ENCODE measurements around the gene PHLDB2.
"Not testable (repeated sequence)": the region's sequence is repeated elsewhere in the genome, so short reads cannot be mapped to it uniquely, and the experiment has no call there.

Gene PHLDB2

DNA sequence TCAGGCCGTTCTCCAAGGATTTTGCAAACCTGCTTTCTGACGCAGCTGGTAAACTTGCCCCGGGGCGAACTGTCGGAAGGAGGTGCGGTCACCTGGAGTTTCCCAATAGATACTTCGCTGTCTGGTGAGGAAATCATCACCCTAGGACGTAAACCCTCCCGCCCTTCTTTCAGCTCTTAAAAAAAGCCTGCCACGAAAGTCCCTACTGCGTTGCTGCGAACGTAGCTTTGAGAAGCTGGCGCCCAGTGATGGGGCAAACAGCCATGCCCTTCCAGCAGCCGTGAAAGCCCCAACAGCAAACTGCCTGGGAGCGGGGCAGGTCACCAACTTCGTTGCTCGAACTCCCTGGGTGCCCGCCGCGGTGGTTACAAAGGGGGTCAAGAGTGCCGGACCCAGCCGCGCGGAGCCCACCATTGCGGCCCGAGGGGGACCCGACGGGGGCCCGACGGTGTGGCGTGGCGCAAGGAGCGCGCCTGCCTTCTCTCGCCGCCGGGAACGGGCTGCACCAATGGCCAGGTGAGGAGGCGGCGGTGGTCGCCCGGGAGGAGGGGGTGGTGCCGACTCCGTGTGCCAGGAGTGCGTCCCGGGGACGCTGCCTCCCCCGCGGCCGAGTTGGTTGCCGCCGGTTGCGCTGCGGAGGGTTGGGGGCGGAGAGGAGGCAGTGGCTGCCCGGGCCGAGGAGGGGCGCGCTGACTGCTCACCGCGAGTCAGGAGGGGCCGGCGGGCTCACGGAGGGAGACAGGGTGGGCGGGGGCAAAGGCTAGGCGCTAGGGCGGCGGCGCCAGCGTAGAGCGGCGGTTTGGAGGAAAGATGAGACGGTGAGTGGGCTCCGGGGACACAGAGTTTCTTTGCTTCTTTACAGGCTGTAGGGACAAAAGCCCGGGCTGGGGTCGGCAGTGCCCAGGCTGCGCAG is at the start of gene PHLDB2:
Gene PHLDB2, plus strand, starts transcription at position 205 of the 913 bp plus-strand sequence. CDS start 24,813 bp downstream, outside the sequence.
- peak within 1 kb of the TSS; percentile 43 to 84 for H3K27ac Mint-ChIP-seq
- H3K9me3 Mint-ChIP-seq = no peaks in the 10 kb centered on the region
- peaks cover 66% of the 10 kb centered on the region for H3K27me3 Mint-ChIP-seq
- H3K4me3 Mint-ChIP-seq = peak within 1 kb of the TSS; percentile 97 to 98
- peak; percentile 64 to 66 for DNase-seq
- peaks cover 8% of the 10 kb centered on the region for H3K4me1 Mint-ChIP-seq
- ATAC-seq = peak; percentile 77

DNA sequence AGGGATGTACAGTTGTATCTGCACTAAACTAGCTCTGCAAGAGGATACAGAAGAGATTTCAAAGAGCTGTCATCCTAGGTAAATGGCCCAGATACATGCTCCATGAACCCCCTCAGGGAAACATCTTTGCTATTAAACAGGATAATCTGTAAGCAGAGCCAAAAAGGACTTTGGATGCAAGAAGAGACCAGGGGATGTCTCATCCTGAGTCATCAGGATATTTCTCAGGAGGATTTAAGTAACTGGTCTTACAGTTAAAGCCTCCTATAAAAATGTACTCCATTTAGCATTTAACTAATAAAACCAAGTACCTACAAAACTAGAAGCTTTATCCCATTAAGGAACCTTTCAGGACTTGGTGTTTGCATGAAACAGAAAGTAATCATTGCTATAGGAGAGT is 48.2 kb upstream of the PHLDB2 start:
- DNase-seq (no peak), ATAC-seq (no peak)
- peaks cover 7 to 12% of the 10 kb centered on the region in 2 donors for H3K9me3 Mint-ChIP-seq

DNA sequence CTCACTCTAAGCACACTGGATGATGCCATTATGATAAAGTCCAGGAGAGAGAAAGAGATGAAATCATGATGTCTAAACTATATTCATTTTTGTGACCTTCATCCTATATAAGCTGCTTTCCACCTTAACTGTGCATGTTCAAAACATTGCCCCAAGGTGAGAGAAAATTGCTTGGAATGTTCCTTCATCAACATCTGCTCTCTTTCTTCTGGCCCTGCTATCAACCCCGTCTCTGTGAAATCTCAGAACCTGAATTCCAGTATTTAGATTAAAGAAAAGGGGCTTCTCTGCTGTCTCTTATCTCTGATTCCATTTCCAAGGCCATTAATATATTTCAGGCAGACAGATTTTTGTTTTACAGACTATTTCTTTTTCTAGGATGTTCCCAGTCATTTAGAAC is 47.3 kb upstream of the PHLDB2 start:
- H3K4me3 Mint-ChIP-seq = no peak overlapping the region
- no peaks in the 10 kb centered on the region for H3K27me3 Mint-ChIP-seq
- H3K27ac Mint-ChIP-seq = no peak overlapping the region
- peaks cover 10 to 21% of the 10 kb centered on the region in 2 donors for H3K9me3 Mint-ChIP-seq
- ATAC-seq (no peak), DNase-seq (no peak)
- H3K4me1 Mint-ChIP-seq = no peaks in the 10 kb centered on the region

More for the DNA sequence above, 48.2 kb upstream of the PHLDB2 start:
- Mint-ChIP-seq H3K27ac (no peak overlapping the region), H3K4me1 (no peaks in the 10 kb centered on the region), H3K27me3 (no peaks in the 10 kb centered on the region), H3K4me3 (no peak overlapping the region)

DNA sequence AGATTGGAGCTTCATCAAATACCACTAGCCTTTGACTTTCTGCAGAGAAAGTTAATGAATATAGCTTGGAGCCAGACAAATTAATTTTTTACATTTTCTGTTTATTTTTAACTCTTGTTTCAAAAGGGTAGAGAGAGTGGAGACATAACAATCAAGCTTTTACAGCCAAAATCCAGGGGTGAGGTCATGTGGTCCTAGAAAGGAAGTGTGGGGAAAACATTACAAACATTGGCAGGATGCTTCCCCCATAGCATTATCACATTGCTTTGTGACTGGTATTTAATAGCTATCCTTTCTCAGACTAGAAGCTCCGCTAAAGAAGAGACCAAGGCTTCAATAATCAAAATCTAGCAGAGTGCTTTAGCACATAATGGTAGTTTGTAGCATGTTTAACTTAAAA is 46.4 kb upstream of the PHLDB2 start:
- Mint-ChIP-seq H3K9me3 (peaks cover 13 to 30% of the 10 kb centered on the region in 2 donors), H3K4me3 (no peak overlapping the region), H3K4me1 (no peaks in the 10 kb centered on the region), H3K27ac (no peak overlapping the region), H3K27me3 (no peaks in the 10 kb centered on the region)
- DNase-seq (no peak), ATAC-seq (no peak)

DNA sequence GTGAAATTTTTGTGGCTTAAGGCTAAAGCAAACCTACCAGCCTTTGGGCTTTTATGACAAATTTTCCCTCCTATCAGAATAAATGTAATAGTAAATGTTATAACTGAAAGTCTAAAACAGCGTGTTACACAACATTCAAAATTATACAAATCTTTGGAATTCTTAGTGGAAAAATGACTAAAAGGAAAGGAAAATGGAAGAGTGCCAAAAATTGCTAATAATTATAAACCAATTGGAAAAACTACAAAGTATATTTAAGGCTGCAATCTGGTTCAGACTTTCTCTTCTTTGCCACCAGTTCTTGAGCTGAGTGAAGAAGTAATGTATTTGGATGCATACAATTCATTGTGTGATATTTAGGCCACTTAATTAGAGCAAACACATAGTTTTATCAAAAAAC is 45.6 kb upstream of the PHLDB2 start:
- Mint-ChIP-seq H3K27ac (no peak overlapping the region), H3K4me1 (no peaks in the 10 kb centered on the region)
- no peak for ATAC-seq

DNA sequence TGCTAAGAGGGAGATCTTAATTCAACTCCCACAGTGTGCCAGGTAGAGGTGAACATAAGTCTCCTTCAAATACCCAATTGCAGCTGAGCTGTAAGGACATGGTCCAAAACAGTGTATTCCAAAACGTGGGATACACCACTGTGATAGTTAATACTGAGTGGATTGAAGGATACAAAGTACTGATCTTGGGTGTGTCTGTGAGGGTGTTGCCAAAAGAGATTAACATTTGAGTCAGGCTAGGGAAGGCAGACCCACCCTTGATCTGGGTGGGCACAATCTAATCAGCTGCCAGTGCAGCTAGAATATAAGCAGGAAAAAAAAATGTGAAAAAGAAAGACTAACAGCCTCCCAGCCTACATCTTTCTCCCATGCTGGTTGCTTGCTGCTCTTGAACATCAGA is 45.1 kb upstream of the PHLDB2 start:
- DNase-seq (no peak), ATAC-seq (no peak)
- no peaks in the 10 kb centered on the region for H3K4me1 Mint-ChIP-seq
- H3K27me3 Mint-ChIP-seq = no peaks in the 10 kb centered on the region
- H3K27ac Mint-ChIP-seq = no peak overlapping the region
- H3K9me3 Mint-ChIP-seq = peaks cover 19 to 35% of the 10 kb centered on the region in 2 donors
- no peak overlapping the region for H3K4me3 Mint-ChIP-seq

More for the DNA sequence above, 45.6 kb upstream of the PHLDB2 start:
- Mint-ChIP-seq H3K27me3 (no peaks in the 10 kb centered on the region), H3K9me3 (peaks cover 13 to 30% of the 10 kb centered on the region in 2 donors), H3K4me3 (no peak overlapping the region)
- no peak for DNase-seq

DNA sequence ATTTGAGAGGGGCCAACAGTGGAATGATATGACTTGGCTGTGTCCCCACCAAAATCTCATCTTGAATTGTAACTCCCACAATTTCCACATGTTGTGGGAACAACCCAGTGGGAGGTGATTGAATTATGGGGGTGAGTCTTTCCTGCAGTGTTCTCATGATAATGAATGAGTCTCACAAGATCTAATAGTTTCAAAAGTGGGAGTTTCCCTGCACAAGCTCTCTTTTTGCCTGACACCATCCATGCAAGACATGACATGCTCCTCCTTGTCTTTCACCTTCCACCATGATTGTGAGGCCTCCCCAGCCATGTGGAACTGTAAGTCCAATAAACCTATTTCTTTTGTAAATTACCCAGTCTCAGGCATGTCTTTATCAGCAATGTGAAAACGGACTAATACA is 42.3 kb upstream of the PHLDB2 start:
- peaks cover 26 to 44% of the 10 kb centered on the region in 2 donors for H3K9me3 Mint-ChIP-seq
- H3K27ac Mint-ChIP-seq, ATAC-seq, H3K4me3 Mint-ChIP-seq, DNase-seq, H3K27me3 Mint-ChIP-seq, H3K4me1 Mint-ChIP-seq: not testable (repeated sequence)

DNA sequence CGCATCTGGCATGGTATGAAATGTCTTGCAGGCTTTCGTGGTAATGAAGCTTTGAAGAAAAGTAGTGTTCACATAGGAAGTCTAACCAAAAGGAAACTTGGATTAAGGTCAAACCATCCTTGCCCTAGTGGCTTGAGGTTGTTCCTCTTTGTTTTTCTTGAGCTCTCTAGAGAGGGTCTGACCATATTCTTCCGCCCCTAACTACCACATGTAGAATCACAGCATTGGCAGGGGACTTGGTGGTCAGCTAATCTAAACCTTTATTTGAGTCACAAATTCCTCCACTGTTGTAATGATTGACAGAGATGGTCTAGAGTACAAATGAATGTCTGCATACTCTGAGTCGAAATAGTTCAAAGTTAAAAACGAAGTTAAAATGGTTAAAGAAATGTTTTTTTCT is 39.1 kb upstream of the PHLDB2 start:
- H3K4me1 Mint-ChIP-seq = no peaks in the 10 kb centered on the region
- no peak overlapping the region for H3K27ac Mint-ChIP-seq
- no peaks in the 10 kb centered on the region for H3K27me3 Mint-ChIP-seq
- ATAC-seq = no peak
- no peak overlapping the region for H3K4me3 Mint-ChIP-seq
- H3K9me3 Mint-ChIP-seq = peaks cover 24 to 43% of the 10 kb centered on the region in 2 donors
- no peak for DNase-seq

DNA sequence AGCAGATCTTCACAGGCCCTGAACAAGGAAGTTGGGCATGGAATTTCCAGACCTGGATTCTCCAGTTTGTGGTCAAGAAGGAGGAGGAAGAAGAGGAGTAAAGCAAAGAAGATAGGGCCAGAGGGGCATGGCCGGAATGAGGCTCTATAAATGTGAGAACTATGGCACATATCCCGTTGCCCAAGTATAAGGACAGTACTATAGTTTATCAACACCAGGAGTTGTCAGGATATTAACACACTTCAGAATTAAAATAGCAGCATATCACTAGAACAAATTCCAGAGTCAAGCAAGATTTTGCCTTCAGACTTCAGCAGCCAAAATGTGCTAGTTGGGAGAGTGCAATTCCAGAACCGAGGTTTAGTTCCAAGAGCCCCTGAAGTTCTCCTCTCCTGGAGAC is 38.4 kb upstream of the PHLDB2 start:
- Mint-ChIP-seq H3K4me3 (no peak overlapping the region), H3K27me3 (no peaks in the 10 kb centered on the region), H3K27ac (no peak overlapping the region), H3K4me1 (no peaks in the 10 kb centered on the region), H3K9me3 (peaks cover 19 to 35% of the 10 kb centered on the region in 2 donors)
- no peak for ATAC-seq
- DNase-seq = no peak

DNA sequence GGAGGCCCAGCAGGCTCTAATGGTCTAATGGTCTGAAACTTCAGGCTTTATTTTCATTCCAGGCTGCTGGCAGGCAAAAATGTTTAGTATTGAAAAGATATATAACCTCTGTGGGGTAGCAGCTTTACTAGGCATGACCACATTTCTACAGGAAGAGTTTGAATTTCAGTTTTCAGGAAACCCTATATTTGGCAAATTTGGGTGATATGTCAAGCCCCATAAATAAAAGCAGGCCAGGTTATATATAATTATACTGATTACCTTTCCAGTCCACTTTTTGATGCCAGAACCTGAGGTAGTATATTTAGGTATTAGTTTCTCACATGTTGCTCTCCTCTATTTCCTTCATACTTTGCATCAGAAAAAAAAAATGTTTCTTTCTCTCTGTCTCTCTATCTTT is 37.2 kb upstream of the PHLDB2 start:
- no peak overlapping the region for H3K4me3 Mint-ChIP-seq
- DNase-seq = no peak
- peaks cover 5% of the 10 kb centered on the region for H3K4me1 Mint-ChIP-seq
- H3K27ac Mint-ChIP-seq = no peak overlapping the region
- H3K27me3 Mint-ChIP-seq = no peaks in the 10 kb centered on the region
- no peak for ATAC-seq
- H3K9me3 Mint-ChIP-seq = peaks cover 15 to 23% of the 10 kb centered on the region in 2 donors

DNA sequence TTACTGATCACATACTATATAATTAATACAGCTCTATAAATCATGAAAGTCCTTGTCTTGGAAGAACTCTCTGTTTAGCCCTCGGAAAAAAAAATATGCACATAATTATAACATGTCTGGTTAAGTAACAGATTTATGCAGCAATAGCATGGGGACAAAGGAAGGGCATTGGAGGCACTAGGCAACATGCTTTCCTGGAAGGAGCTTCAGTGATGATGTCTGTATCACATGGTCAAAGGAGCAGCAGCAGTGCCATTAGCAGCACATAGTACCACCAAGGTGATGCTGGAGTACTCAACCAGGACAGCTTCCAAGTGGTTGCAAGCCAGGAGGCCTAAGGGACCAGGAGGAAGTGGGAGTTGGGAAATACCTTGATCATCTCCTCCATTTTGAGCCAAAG is 36.3 kb upstream of the PHLDB2 start:
- ATAC-seq (no peak), DNase-seq (no peak)
- H3K27me3 Mint-ChIP-seq = no peaks in the 10 kb centered on the region
- H3K9me3 Mint-ChIP-seq = peaks cover 12 to 14% of the 10 kb centered on the region in 2 donors
- H3K4me1 Mint-ChIP-seq = peaks cover 10% of the 10 kb centered on the region
- no peak overlapping the region for H3K4me3 Mint-ChIP-seq
- H3K27ac Mint-ChIP-seq = no peak overlapping the region

DNA sequence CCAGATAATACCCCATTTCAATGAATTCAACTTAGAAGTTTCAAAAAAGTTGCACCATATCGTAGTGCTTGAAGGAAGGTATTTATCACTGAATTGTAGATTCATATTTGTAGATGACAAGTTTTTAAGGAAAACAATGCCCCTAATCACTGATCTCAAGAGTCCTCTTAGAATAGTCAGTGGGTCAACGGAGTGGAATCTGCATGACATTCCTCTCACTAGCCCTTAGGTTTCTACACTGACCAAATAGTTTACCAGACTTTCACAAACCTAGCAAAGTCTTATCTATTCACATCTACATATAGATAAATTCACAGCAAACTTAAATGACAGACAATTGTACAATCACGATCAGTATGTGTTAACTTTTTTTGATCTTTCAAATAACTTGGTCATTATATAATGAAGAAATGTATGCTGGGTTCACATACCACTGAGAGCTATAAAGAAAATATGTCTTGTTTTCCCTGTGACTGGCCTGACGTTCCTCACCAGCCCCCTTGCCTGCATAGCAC is 35.7 kb upstream of the PHLDB2 start:
- peaks cover 10% of the 10 kb centered on the region for H3K4me1 Mint-ChIP-seq
- DNase-seq (no peak), ATAC-seq (no peak)
- no peak overlapping the region for H3K27ac Mint-ChIP-seq
- H3K4me3 Mint-ChIP-seq = no peak overlapping the region
- H3K9me3 Mint-ChIP-seq = peaks cover 12 to 14% of the 10 kb centered on the region in 2 donors
- no peaks in the 10 kb centered on the region for H3K27me3 Mint-ChIP-seq

DNA sequence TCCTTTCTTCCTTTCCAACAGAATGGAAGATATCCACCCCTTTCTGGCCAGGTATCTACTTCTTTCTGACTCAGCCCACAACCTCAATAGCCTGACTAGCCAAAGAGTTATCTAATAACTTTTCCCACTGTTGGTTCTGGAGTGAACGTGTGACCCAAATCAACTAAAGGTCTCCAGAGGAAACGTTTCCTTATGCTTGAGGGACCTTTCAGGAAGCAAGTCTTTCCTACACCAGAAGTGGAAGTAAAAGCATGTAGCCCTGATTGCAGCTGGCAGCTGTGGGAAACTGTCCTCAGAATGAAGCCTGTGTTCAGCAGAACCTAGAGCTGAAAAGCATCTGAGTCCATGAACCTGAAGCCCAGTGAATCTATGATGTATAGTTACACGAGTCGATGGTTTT is 34.7 kb upstream of the PHLDB2 start:
- Mint-ChIP-seq H3K27me3 (no peaks in the 10 kb centered on the region), H3K9me3 (peaks cover 4 to 7% of the 10 kb centered on the region in 2 donors), H3K4me3 (no peak overlapping the region), H3K4me1 (peaks cover 10% of the 10 kb centered on the region), H3K27ac (no peak overlapping the region)
- ATAC-seq (no peak), DNase-seq (no peak)

DNA sequence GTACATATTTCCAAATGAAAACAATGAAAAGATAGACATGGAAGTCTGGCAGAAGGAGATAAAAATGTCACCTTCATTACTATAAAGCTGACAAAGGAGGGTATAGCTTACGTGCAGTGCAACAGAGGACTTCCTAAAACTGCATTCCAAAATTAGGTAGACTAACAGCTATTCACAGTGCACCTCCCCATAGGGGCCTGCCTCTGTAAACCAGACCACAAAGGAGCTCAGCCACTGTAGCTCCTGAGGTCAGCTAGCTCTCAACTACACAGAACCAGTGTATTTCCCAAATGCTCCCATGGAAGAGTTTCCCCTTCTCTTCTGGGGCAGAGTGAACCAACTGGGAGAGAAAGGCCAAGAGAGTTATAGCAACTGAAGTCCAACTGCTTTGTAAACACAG is 31.2 kb upstream of the PHLDB2 start:
- no peak for DNase-seq
- Mint-ChIP-seq H3K4me1 (peaks cover 18% of the 10 kb centered on the region), H3K27ac (no peak overlapping the region), H3K4me3 (no peak overlapping the region), H3K27me3 (no peaks in the 10 kb centered on the region), H3K9me3 (no peaks in the 10 kb centered on the region)
- no peak for ATAC-seq

DNA sequence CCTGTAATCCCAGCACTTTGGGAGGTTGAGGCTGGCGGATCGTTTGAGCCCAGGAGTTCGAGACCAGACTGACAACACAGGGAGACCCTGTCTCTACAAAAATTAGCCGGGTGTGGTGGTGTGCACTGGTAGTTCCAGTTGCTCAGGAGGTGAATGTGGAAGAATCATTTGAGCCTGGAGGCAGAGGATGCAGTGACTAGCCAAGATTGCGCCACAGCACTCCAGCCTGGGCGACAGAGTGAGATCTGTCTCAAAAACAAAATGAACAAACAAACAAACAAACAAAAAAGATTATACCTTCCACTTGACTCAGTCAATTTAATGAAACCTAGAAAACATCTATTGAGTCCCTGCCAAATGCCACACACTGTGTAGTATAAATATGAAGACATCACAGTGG is 30.5 kb upstream of the PHLDB2 start:
- no peak for DNase-seq
- ATAC-seq = no peak
- no peak overlapping the region for H3K27ac Mint-ChIP-seq
- no peak overlapping the region for H3K4me3 Mint-ChIP-seq
- H3K9me3 Mint-ChIP-seq = no peaks in the 10 kb centered on the region
- H3K27me3 Mint-ChIP-seq = no peaks in the 10 kb centered on the region
- H3K4me1 Mint-ChIP-seq = peaks cover 18% of the 10 kb centered on the region

DNA sequence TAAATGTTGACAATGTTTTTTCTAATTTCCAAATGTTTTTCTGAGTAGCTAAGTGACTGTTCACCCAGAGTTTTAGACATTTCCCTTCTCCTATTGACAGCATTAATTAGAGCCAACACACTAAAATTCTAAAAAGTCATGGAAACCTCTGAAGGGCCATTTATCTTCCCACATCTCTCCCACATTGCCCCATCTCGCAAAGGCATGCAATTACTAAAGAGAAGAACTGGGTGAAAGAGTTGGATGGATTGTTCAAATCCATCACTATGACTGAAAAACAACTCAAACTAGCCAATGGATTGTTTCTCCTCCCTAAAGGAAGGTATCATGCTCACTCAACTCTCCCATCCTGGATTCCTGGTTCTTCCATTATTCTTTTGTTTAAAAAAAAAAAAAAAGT is 30.0 kb upstream of the PHLDB2 start:
- Mint-ChIP-seq H3K4me3 (no peak overlapping the region), H3K27me3 (no peaks in the 10 kb centered on the region)
- no peak for ATAC-seq

More for the DNA sequence above, 30.0 kb upstream of the PHLDB2 start:
- no peaks in the 10 kb centered on the region for H3K9me3 Mint-ChIP-seq
- peaks cover 18% of the 10 kb centered on the region for H3K4me1 Mint-ChIP-seq
- DNase-seq = no peak
- H3K27ac Mint-ChIP-seq = no peak overlapping the region
